Activated T-cell treated with anti-CD3 and anti-CD28 coated beads for 48 hours (primary cell): ENCODE measurements around the gene PRAC2.

Experiments
- DNase-seq: peaks from one replicate; pipeline ENCODE4 v3.0.0-alpha.2; 2020; ENCODE audit warnings: low read depth

The PRAC2 gene

GRCh38 chr17:48734333-48735061 lies 11.5 kb downstream of the PRAC2 start:
- no peak for DNase-seq

- DNase-seq = no peak
These were observed 12.0 kb downstream of the PRAC2 start for GRCh38 chr17:48735062-48735351.

GRCh38 chr17:48737330-48738043 lies 14.5 kb downstream of the PRAC2 start:
- DNase-seq = no peak

- no peak for DNase-seq
These were observed 15.4 kb downstream of the PRAC2 start for GRCh38 chr17:48738424-48738802.

GRCh38 chr17:48738803-48739526 lies 16.0 kb downstream of the PRAC2 start:
- DNase-seq = no peak

- no peak for DNase-seq
These were observed 17.6 kb downstream of the PRAC2 start for GRCh38 chr17:48740537-48740936.

GRCh38 chr17:48745381-48746275 lies 22.6 kb downstream of the PRAC2 start:
- DNase-seq = no peak

- no peak for DNase-seq
These were observed 24.0 kb downstream of the PRAC2 start for GRCh38 chr17:48746916-48747444.

- no peak for DNase-seq
These were observed 24.7 kb downstream of the PRAC2 start for GRCh38 chr17:48747445-48748363.

- no peak for DNase-seq
These were observed 26.0 kb downstream of the PRAC2 start for GRCh38 chr17:48748718-48749566.

GRCh38 chr17:48749621-48750553 lies 26.9 kb downstream of the PRAC2 start:
- DNase-seq = no peak

- no peak for DNase-seq
These were observed 28.2 kb downstream of the PRAC2 start for GRCh38 chr17:48751172-48751571.

GRCh38 chr17:48751733-48752398 lies 28.9 kb downstream of the PRAC2 start:
- no peak for DNase-seq

- DNase-seq = no peak
These were observed 29.7 kb downstream of the PRAC2 start for GRCh38 chr17:48752399-48753288.

- no peak for DNase-seq
These were observed 31.0 kb downstream of the PRAC2 start for GRCh38 chr17:48753794-48754499.

GRCh38 chr17:48754500-48755261 lies 31.7 kb downstream of the PRAC2 start:
- DNase-seq = no peak
